ENCODE results near the gene CDIPT. TPM values are rescaled to one million over a fixed set of nuclear protein-coding genes. Genes with fewer than 3 reads are reported as not detected.
"Not testable (repeated sequence)": the region's sequence is repeated elsewhere in the genome, so short reads cannot be mapped to it uniquely, and the experiment has no call there.

The CDIPT gene
- total RNA-seq, 2 experiments from 2014 or later, result 52.0 to 62.0 TPM

GRCh38 chr16:29883987-29884386 lies 21.0 kb upstream of the CDIPT start:
- no peak for DNase-seq
- Mint-ChIP-seq H3K27me3 (peaks cover 10% of the 10 kb centered on the region), H3K9me3 (ENCODE audit: low read depth) (no peaks in the 10 kb centered on the region), H3K27ac (no peak overlapping the region), H3K4me1 (no peaks in the 10 kb centered on the region), H3K4me3 (no peak overlapping the region), H3K36me3 (no peaks in the 10 kb centered on the region)
- ATAC-seq, result no peak
- CTCF ChIA-PET, result no interaction called here

- Mint-ChIP-seq H3K27ac (no peak overlapping the region), H3K9me3 (ENCODE audit: low read depth) (no peaks in the 10 kb centered on the region), H3K36me3 (no peaks in the 10 kb centered on the region), H3K4me3 (no peak overlapping the region), H3K27me3 (peaks cover 30% of the 10 kb centered on the region), H3K4me1 (peaks cover 14% of the 10 kb centered on the region)
- no peak for ATAC-seq
- CTCF ChIA-PET, result no interaction called here
- DNase-seq, result no peak
These were observed 18.0 kb upstream of the CDIPT start for GRCh38 chr16:29881050-29881449.

- CTCF ChIA-PET, result interaction anchor here (0.5 to 2.2 kb wide), 4 partner anchors 10 to 197 kb away, joined by 3 to 7 read pairs (median 6); no protein-coding TSS in a partner anchor
- no peak overlapping the region for H3K4me3 Mint-ChIP-seq
These were observed 15.1 kb upstream of the CDIPT start for GRCh38 chr16:29878172-29878571.

GRCh38 chr16:29877266-29877961 lies 14.4 kb upstream of the CDIPT start:
- Mint-ChIP-seq H3K27me3 (peaks cover 38% of the 10 kb centered on the region), H3K4me3 (no peak overlapping the region), H3K36me3 (no peaks in the 10 kb centered on the region), H3K9me3 (ENCODE audit: low read depth) (no peaks in the 10 kb centered on the region), H3K4me1 (peaks cover 14% of the 10 kb centered on the region), H3K27ac (no peak overlapping the region)
- ATAC-seq (peak; percentile 75), DNase-seq (peak; percentile 69)
- CTCF ChIA-PET, result interaction anchor here (0.5 to 2.2 kb wide), 4 partner anchors 10 to 196 kb away, joined by 3 to 7 read pairs (median 6); no protein-coding TSS in a partner anchor

More at GRCh38 chr16:29878172-29878571, 15.1 kb upstream of the CDIPT start:
- no peak overlapping the region for H3K27ac Mint-ChIP-seq
- DNase-seq, result no peak
- peaks cover 41% of the 10 kb centered on the region for H3K27me3 Mint-ChIP-seq
- H3K4me1 Mint-ChIP-seq, result peaks cover 14% of the 10 kb centered on the region
- H3K9me3 Mint-ChIP-seq (ENCODE audit: low read depth), result no peaks in the 10 kb centered on the region
- ATAC-seq, result no peak
- no peaks in the 10 kb centered on the region for H3K36me3 Mint-ChIP-seq

- peaks cover 38% of the 10 kb centered on the region for H3K27me3 Mint-ChIP-seq
- CTCF ChIA-PET, result interaction anchor here (0.7 to 2.2 kb wide), 3 partner anchors 9 to 40 kb away, joined by 3 to 7 read pairs (median 6); no protein-coding TSS in a partner anchor
- ATAC-seq (peak; percentile 66), DNase-seq (no peak)
- peaks cover 14% of the 10 kb centered on the region for H3K4me1 Mint-ChIP-seq
- H3K36me3 Mint-ChIP-seq, result no peaks in the 10 kb centered on the region
- no peaks in the 10 kb centered on the region for H3K9me3 Mint-ChIP-seq (ENCODE audit: low read depth)
- H3K27ac Mint-ChIP-seq, result no peak overlapping the region
- H3K4me3 Mint-ChIP-seq, result peak overlapping the region; percentile 54
These were observed 13.7 kb upstream of the CDIPT start for GRCh38 chr16:29876594-29877249.

GRCh38 chr16:29876217-29876593 lies 13.2 kb upstream of the CDIPT start:
- CTCF ChIA-PET, result interaction anchor here (1.6 kb wide), 1 partner anchor 156 kb away, joined by 12 read pairs; no protein-coding TSS in a partner anchor

GRCh38 chr16:29875206-29875605 lies 12.2 kb upstream of the CDIPT start:
- Mint-ChIP-seq H3K36me3 (no peaks in the 10 kb centered on the region), H3K4me3 (no peak overlapping the region), H3K27me3 (peaks cover 35% of the 10 kb centered on the region), H3K9me3 (ENCODE audit: low read depth) (no peaks in the 10 kb centered on the region), H3K4me1 (peaks cover 14% of the 10 kb centered on the region), H3K27ac (no peak overlapping the region)
- ATAC-seq, result no peak
- DNase-seq, result no peak
- CTCF ChIA-PET, result interaction anchor here (1.6 kb wide), 1 partner anchor 157 kb away, joined by 12 read pairs; no protein-coding TSS in a partner anchor

More at GRCh38 chr16:29876217-29876593, 13.2 kb upstream of the CDIPT start:
- no peaks in the 10 kb centered on the region for H3K36me3 Mint-ChIP-seq
- DNase-seq (no peak), ATAC-seq (no peak)
- no peak overlapping the region for H3K27ac Mint-ChIP-seq
- H3K9me3 Mint-ChIP-seq (ENCODE audit: low read depth), result no peaks in the 10 kb centered on the region
- H3K27me3 Mint-ChIP-seq, result peaks cover 38% of the 10 kb centered on the region
- peaks cover 14% of the 10 kb centered on the region for H3K4me1 Mint-ChIP-seq
- H3K4me3 Mint-ChIP-seq, result peak overlapping the region; percentile 54

- DNase-seq (no peak), ATAC-seq (no peak)
- Mint-ChIP-seq H3K4me3 (no peak overlapping the region), H3K27ac (no peak overlapping the region), H3K9me3 (ENCODE audit: low read depth) (no peaks in the 10 kb centered on the region), H3K4me1 (peaks cover 14% of the 10 kb centered on the region), H3K27me3 (peaks cover 31% of the 10 kb centered on the region), H3K36me3 (no peaks in the 10 kb centered on the region)
- CTCF ChIA-PET, result interaction anchor here (0.5 kb wide), 1 partner anchor 53 kb away, joined by 3 read pairs; the partner anchor contains the start of gene KCTD13
These were observed 10.3 kb upstream of the CDIPT start for GRCh38 chr16:29873319-29873718.

GRCh38 chr16:29871822-29872546 lies 9.0 kb upstream of the CDIPT start:
- CTCF ChIA-PET, result no interaction called here
- no peaks in the 10 kb centered on the region for H3K36me3 Mint-ChIP-seq
- H3K9me3 Mint-ChIP-seq (ENCODE audit: low read depth), result no peaks in the 10 kb centered on the region
- DNase-seq (no peak), ATAC-seq (no peak)
- H3K27ac Mint-ChIP-seq, result no peak overlapping the region
- H3K27me3 Mint-ChIP-seq, result peaks cover 18% of the 10 kb centered on the region
- H3K4me3 Mint-ChIP-seq, result no peak overlapping the region
- peaks cover 11% of the 10 kb centered on the region for H3K4me1 Mint-ChIP-seq

- not testable (repeated sequence) for ATAC-seq; H3K27me3 Mint-ChIP-seq; H3K4me3 Mint-ChIP-seq; H3K36me3 Mint-ChIP-seq; H3K9me3 Mint-ChIP-seq (ENCODE audit: low read depth); DNase-seq; H3K27ac Mint-ChIP-seq; H3K4me1 Mint-ChIP-seq
- CTCF ChIA-PET, result interaction anchor here (0.6 to 1.2 kb wide), 2 partner anchors 21 to 23 kb away, joined by 3 to 4 read pairs; no protein-coding TSS in a partner anchor
These were observed 6.0 kb upstream of the CDIPT start for GRCh38 chr16:29869067-29869466.

- CTCF ChIA-PET, result interaction anchor here (0.6 to 2.2 kb wide), 4 partner anchors 9 to 57 kb away, joined by 3 to 7 read pairs (median 4); partner anchors contain the start of gene KCTD13
- H3K4me1 Mint-ChIP-seq, result peaks cover 8% of the 10 kb centered on the region
- ATAC-seq (no peak), DNase-seq (no peak)
- H3K9me3 Mint-ChIP-seq (ENCODE audit: low read depth), result no peaks in the 10 kb centered on the region
- H3K27me3 Mint-ChIP-seq, result peaks cover 2% of the 10 kb centered on the region
- H3K36me3 Mint-ChIP-seq, result no peaks in the 10 kb centered on the region
- no peak overlapping the region for H3K27ac Mint-ChIP-seq
- H3K4me3 Mint-ChIP-seq, result no peak overlapping the region
These were observed 5.5 kb upstream of the CDIPT start for GRCh38 chr16:29868396-29869009.

- Mint-ChIP-seq H3K4me3 (no peak overlapping the region), H3K4me1 (peaks cover 24% of the 10 kb centered on the region), H3K27ac (no peak overlapping the region), H3K36me3 (peaks cover 9% of the 10 kb centered on the region), H3K27me3 (peaks cover 2% of the 10 kb centered on the region), H3K9me3 (ENCODE audit: low read depth) (no peaks in the 10 kb centered on the region)
- no peak for ATAC-seq
- CTCF ChIA-PET, result interaction anchor here (1.0 to 1.5 kb wide), 5 partner anchors 16 to 164 kb away, joined by 3 to 8 read pairs (median 4); partner anchors contain the start of gene KCTD13
- no peak for DNase-seq
These were observed 1.2 kb upstream of the CDIPT start for GRCh38 chr16:29864205-29864604.

GRCh38 chr16:29863669-29863984 lies 601 bp upstream of the CDIPT start:
- CTCF ChIA-PET, result interaction anchor here (0.7 to 1.5 kb wide), 8 partner anchors 9 to 168 kb away, joined by 3 to 8 read pairs (median 4); partner anchors contain the start of gene KCTD13
- ATAC-seq (no peak), DNase-seq (no peak)
- peak overlapping the region; percentile 98 for H3K27ac Mint-ChIP-seq
- no peaks in the 10 kb centered on the region for H3K9me3 Mint-ChIP-seq (ENCODE audit: low read depth)
- peaks cover 2% of the 10 kb centered on the region for H3K27me3 Mint-ChIP-seq
- H3K36me3 Mint-ChIP-seq, result peaks cover 10% of the 10 kb centered on the region
- peaks cover 24% of the 10 kb centered on the region for H3K4me1 Mint-ChIP-seq
- peak overlapping the region; percentile 99 for H3K4me3 Mint-ChIP-seq

Measured in activated CD8-positive, alpha-beta memory T cell treated with anti-CD3 and anti-CD28 coated beads, Interleukin-2, amount 10 ng/mL, durations not matched to agents 7 days and 5 days (primary cell).